HS-27A (cell line): ENCODE results near the gene APLNR.

Source experiments
- DNase-seq: peaks from one replicate; pipeline ENCODE4 v3.0.0-alpha.2; 2012; ENCODE audit warnings: low read depth, missing footprints

Gene APLNR

GRCh38 chr11:57251491-57252104 is 14.5 kb upstream of the APLNR start:
- no peak for DNase-seq

- no peak for DNase-seq
Observed at GRCh38 chr11:57251037-57251436, 14.0 kb upstream of the APLNR start.

GRCh38 chr11:57249384-57250319 is 12.6 kb upstream of the APLNR start:
- DNase-seq, result peak; percentile 30

GRCh38 chr11:57248780-57249383 is 11.8 kb upstream of the APLNR start:
- peak; percentile 40 for DNase-seq

- no peak for DNase-seq
Observed at GRCh38 chr11:57244911-57245310, 7.9 kb upstream of the APLNR start.

GRCh38 chr11:57241353-57241972 is 4.4 kb upstream of the APLNR start:
- DNase-seq, result no peak

- DNase-seq, result no peak
Observed at GRCh38 chr11:57240757-57241156, 3.7 kb upstream of the APLNR start.

GRCh38 chr11:57240007-57240406 is 3.0 kb upstream of the APLNR start:
- DNase-seq, result no peak

GRCh38 chr11:57239348-57239747 is 2.3 kb upstream of the APLNR start:
- no peak for DNase-seq

GRCh38 chr11:57235761-57236703 is 1.0 kb downstream of the APLNR start:
- DNase-seq, result no peak

- DNase-seq, result no peak
Observed at GRCh38 chr11:57233702-57234101, 3.3 kb downstream of the APLNR start.

GRCh38 chr11:57231539-57232253 is 5.4 kb downstream of the APLNR start:
- DNase-seq, result no peak

GRCh38 chr11:57230791-57231538 is 6.1 kb downstream of the APLNR start:
- no peak for DNase-seq

- DNase-seq, result no peak
Observed at GRCh38 chr11:57230316-57230715, 6.7 kb downstream of the APLNR start.

GRCh38 chr11:57228600-57228999 is 8.4 kb downstream of the APLNR start:
- DNase-seq, result no peak

GRCh38 chr11:57224537-57224936 is 12.5 kb downstream of the APLNR start:
- peak; percentile 62 for DNase-seq

GRCh38 chr11:57224128-57224527 is 12.9 kb downstream of the APLNR start:
- no peak for DNase-seq

- DNase-seq, result no peak
Observed at GRCh38 chr11:57223601-57224000, 13.4 kb downstream of the APLNR start.

- no peak for DNase-seq
Observed at GRCh38 chr11:57222239-57222638, 14.8 kb downstream of the APLNR start.

GRCh38 chr11:57219021-57219627 is 17.9 kb downstream of the APLNR start:
- no peak for DNase-seq
